Smooth muscle cell (in vitro differentiated cells): Measurements from ENCODE around the gene JPT1. TPM values are rescaled to one million over a fixed set of nuclear protein-coding genes. Genes with fewer than 3 reads are reported as not detected.
"Not testable (repeated sequence)": the region's sequence is repeated elsewhere in the genome, so short reads cannot be mapped to it uniquely, and the experiment has no call there.

ENCODE experiments used
- DNase-seq: peaks from one replicate; lab custom pipeline; 2025; ENCODE audit not compliant: unreplicated experiment; lab: John Stamatoyannopoulos, UW
- H2AFZ ChIP-seq: fragments of 200-600 bp; sonication (generic); 2 replicates; pipeline ENCODE4 v1.6.0; 2016; ENCODE audit warnings: antibody characterized with exemption, low read depth, mild to moderate bottlenecking
- H3F3A ChIP-seq: fragments of 200-600 bp; sonication (generic); 2 replicates; pipeline ENCODE4 v1.6.0; 2017; ENCODE audit warnings: antibody characterized with exemption, low read depth
- H3K27ac ChIP-seq: fragments of 200-600 bp; sonication (generic); 2 replicates; pipeline ENCODE4 v1.5.1; 2016; ENCODE audit warnings: low read depth, mild to moderate bottlenecking
- H3K27me3 ChIP-seq: fragments of 200-600 bp; sonication (generic); 2 replicates; pipeline ENCODE4 v1.6.1; 2016; ENCODE audit warnings: low read depth, mild to moderate bottlenecking
- H3K36me3 ChIP-seq: fragments of 200-600 bp; sonication (generic); 2 replicates; pipeline ENCODE4 v1.5.1; 2016; ENCODE audit warnings: low read depth
- H3K4me1 ChIP-seq: fragments of 200-600 bp; sonication (generic); 2 replicates; pipeline ENCODE4 v1.5.1; 2016; ENCODE audit warnings: low read depth
- H3K4me2 ChIP-seq: fragments of 200-600 bp; sonication (generic); 2 replicates; pipeline ENCODE4 v1.6.0; 2016; ENCODE audit warnings: mild to moderate bottlenecking
- H3K4me3 ChIP-seq: fragments of 200-600 bp; sonication (generic); 2 replicates; pipeline ENCODE4 v1.5.1; 2016; ENCODE audit warnings: mild to moderate bottlenecking
- H3K79me2 ChIP-seq: fragments of 200-600 bp; sonication (generic); 2 replicates; pipeline ENCODE4 v1.6.0; 2016; ENCODE audit warnings: low read depth, mild to moderate bottlenecking
- H3K9ac ChIP-seq: fragments of 200-600 bp; sonication (generic); 2 replicates; pipeline ENCODE4 v1.6.0; 2016; ENCODE audit warnings: low read depth
- H3K9me3 ChIP-seq: fragments of 200-600 bp; sonication (generic); replicated peaks from 2 replicates; pipeline ENCODE4 v1.5.1; 2016; ENCODE audit warnings: low read depth
- H4K20me1 ChIP-seq: fragments of 200-600 bp; sonication (generic); 2 replicates; pipeline ENCODE4 v1.6.0; 2016; ENCODE audit warnings: low read depth
- CTCF ChIP-seq: fragments of 200-600 bp; sonication (generic); IDR thresholded peaks from 2 replicates; pipeline ENCODE4 v1.5.1; 2017; ENCODE audit warnings: borderline replicate concordance, mild to moderate bottlenecking, antibody characterized with exemption; ENCODE audit not compliant: insufficient read depth, poor library complexity, severe bottlenecking
- WGBS: methylation state at CpG from one replicate; pipeline ENCODE4 v1.1.7; 2016; ENCODE audit warnings: low lambda C conversion rate; 5-methylcytosine and 5-hydroxymethylcytosine counted together
- polyA plus RNA-seq: library from polyadenylated mRNA; unstranded; fragments of >200 nt; fragmentation: Nextera tagmentation; extraction: Ambion mirVana; gene quantifications from 2 replicates; pipeline ENCODE4 v1.2.1, GENCODE V29; 2016
- total RNA-seq: library from RNA; depleted of rRNA; stranded (reverse); fragments of >200 nt; gene quantifications from 2 replicates; pipeline ENCODE4 v1.2.3, GENCODE V29; 2014

JPT1 gene
- total and polyA plus RNA-seq, 2 experiments from 2014 or later: 103 to 240 TPM

GRCh38 chr17:75173526-75173925 is 19.2 kb upstream of the JPT1 start:
- no peak overlapping the region for H3K27ac ChIP-seq
- no peaks in the 10 kb centered on the region for H3K9me3 ChIP-seq
- H3K27me3 ChIP-seq: no peaks in the 10 kb centered on the region
- WGBS: 94% methylated on average over 4 of the region's 4 CpGs
- H3K9ac ChIP-seq: no peak overlapping the region
- no peak overlapping the region for H3K4me3 ChIP-seq
- no peak for TF ChIP-seq CTCF
- DNase-seq: no peak
- H3K4me2 ChIP-seq: no peak overlapping the region
- no peaks in the 10 kb centered on the region for H3K4me1 ChIP-seq
- peaks cover 78% of the 10 kb centered on the region for H3K79me2 ChIP-seq
- peaks cover 3% of the 10 kb centered on the region for H3F3A ChIP-seq
- peaks cover 98% of the 10 kb centered on the region for H4K20me1 ChIP-seq
- no peak overlapping the region for H2AFZ ChIP-seq
- no peaks in the 10 kb centered on the region for H3K36me3 ChIP-seq

- DNase-seq: no peak
- peaks cover 9% of the 10 kb centered on the region for H3K36me3 ChIP-seq
- H3K27ac ChIP-seq: no peak overlapping the region
- H3K9ac ChIP-seq: no peak overlapping the region
- H3K9me3 ChIP-seq: no peaks in the 10 kb centered on the region
- peaks cover 3% of the 10 kb centered on the region for H3F3A ChIP-seq
- no peak overlapping the region for H3K4me3 ChIP-seq
- H3K4me1 ChIP-seq: no peaks in the 10 kb centered on the region
- no peak overlapping the region for H3K4me2 ChIP-seq
- H4K20me1 ChIP-seq: peaks cover 61% of the 10 kb centered on the region
- H2AFZ ChIP-seq: no peak overlapping the region
- no peaks in the 10 kb centered on the region for H3K27me3 ChIP-seq
- no peak for TF ChIP-seq CTCF
- peaks cover 35% of the 10 kb centered on the region for H3K79me2 ChIP-seq
- WGBS: 94% methylated on average over 4 of the region's 4 CpGs
These were observed 14.7 kb upstream of the JPT1 start for GRCh38 chr17:75168998-75169397.

GRCh38 chr17:75164606-75165005 is 10.3 kb upstream of the JPT1 start:
- H3K27me3 ChIP-seq, H3K9ac ChIP-seq, H2AFZ ChIP-seq, H3K4me1 ChIP-seq, H3K79me2 ChIP-seq, H3K9me3 ChIP-seq, H3K4me3 ChIP-seq, H3F3A ChIP-seq, H3K4me2 ChIP-seq, DNase-seq, H3K36me3 ChIP-seq: not testable (repeated sequence)
- peak overlapping the region; percentile 62 for H3K27ac ChIP-seq
- WGBS: 99% methylated on average over 15 of the region's 15 CpGs
- H4K20me1 ChIP-seq: peaks cover 17% of the 10 kb centered on the region

GRCh38 chr17:75163074-75163473 is 8.8 kb upstream of the JPT1 start:
- TF ChIP-seq CTCF: no peak
- H3K4me1 ChIP-seq: no peaks in the 10 kb centered on the region
- H4K20me1 ChIP-seq: peaks cover 4% of the 10 kb centered on the region
- H3K4me2 ChIP-seq: no peak overlapping the region
- WGBS: 96% methylated on average over 5 of the region's 5 CpGs
- H3K36me3 ChIP-seq: peaks cover 9% of the 10 kb centered on the region
- no peak overlapping the region for H2AFZ ChIP-seq
- H3K9ac ChIP-seq: no peak overlapping the region
- H3K27me3 ChIP-seq: no peaks in the 10 kb centered on the region
- no peak overlapping the region for H3K4me3 ChIP-seq
- no peaks in the 10 kb centered on the region for H3K79me2 ChIP-seq
- peaks cover 9% of the 10 kb centered on the region for H3F3A ChIP-seq
- H3K9me3 ChIP-seq: no peaks in the 10 kb centered on the region
- H3K27ac ChIP-seq: no peak overlapping the region
- no peak for DNase-seq
